Thyroid gland (tissue), 4 donors: ENCODE measurements around the gene PLD6. TPM values are rescaled to one million over a fixed set of nuclear protein-coding genes. Genes with fewer than 3 reads are reported as not detected.
"Not testable (repeated sequence)": the region's sequence is repeated elsewhere in the genome, so short reads cannot be mapped to it uniquely, and the experiment has no call there.

Experiments
- DNase-seq, 2 donors: peaks; one replicate each; pipeline ENCODE4 v3.0.0-alpha.2; 2019
- H3K27ac ChIP-seq, 3 donors: fragments of 200-600 bp; sonication (generic); 1 replicate in 2 of 3; 2 replicates in 1 of 3; pipeline ENCODE4 v1.5.1; 2016 to 2019; ENCODE audit warnings: mild to moderate bottlenecking in 1 of 3, moderate library complexity in 1 of 3
- H3K27me3 ChIP-seq: fragments of 200-600 bp; sonication (generic); one replicate; pipeline ENCODE4 v1.5.1; 2019
- H3K36me3 ChIP-seq, 2 donors: fragments of 200-600 bp; sonication (generic); one replicate each; pipeline ENCODE4 v1.5.1; 2016 to 2019
- H3K4me1 ChIP-seq, 2 donors: fragments of 200-600 bp; sonication (generic); one replicate each; pipeline ENCODE4 v1.5.1; 2017 to 2019
- H3K4me3 ChIP-seq, 3 donors: fragments of 200-600 bp; sonication (generic); replicated peaks in 1 of 3; 1 replicate in 2 of 3; 2 replicates in 1 of 3; pipeline ENCODE4 v1.5.1; 2016; ENCODE audit warnings: mild to moderate bottlenecking in 1 of 3
- H3K9me3 ChIP-seq: fragments of 200-600 bp; sonication (generic); one replicate; pipeline ENCODE4 v1.5.1; 2017
- POLR2A ChIP-seq, 2 donors: fragments of 450-650 bp; IDR thresholded peaks; one replicate each; pipeline ENCODE4 v1.6.1; 2017; ENCODE audit warnings: antibody characterized with exemption in 2 of 2, mild to moderate bottlenecking in 2 of 2, moderate library complexity in 1 of 2
- WGBS, 2 donors: methylation state at CpG; one replicate each; pipeline ENCODE4 v1.1.5; 2017; 5-methylcytosine and 5-hydroxymethylcytosine counted together
- intact Hi-C: fragments of 100-400 bp; cut with DNase I; formaldehyde crosslinking; loops from one replicate; pipeline ENCODE4 v1.15.1; 2023
- total RNA-seq, 4 donors: library from RNA; depleted of rRNA; stranded (reverse); fragments of >200 nt; gene quantifications; one replicate each; pipeline ENCODE4 v1.2.3, GENCODE V29; 2016
- TF ChIP-seq, protein P1 (sequence below), 6 experiments: fragments of 200-600 bp in 3 of 6; fragments of 450-650 bp in 3 of 6; sonication (generic) in 3 of 6; IDR thresholded peaks; one replicate each; pipeline ENCODE4 v1.5.1; 2016 to 2019; ENCODE audit warnings: antibody characterized with exemption in 6 of 6, mild to moderate bottlenecking in 2 of 6, inconsistent platforms in 1 of 6, moderate library complexity in 1 of 6

The PLD6 gene
- total RNA-seq, 4 donors from 2014 or later = 1.3 to 3.2 (median 2.5) TPM

DNA sequence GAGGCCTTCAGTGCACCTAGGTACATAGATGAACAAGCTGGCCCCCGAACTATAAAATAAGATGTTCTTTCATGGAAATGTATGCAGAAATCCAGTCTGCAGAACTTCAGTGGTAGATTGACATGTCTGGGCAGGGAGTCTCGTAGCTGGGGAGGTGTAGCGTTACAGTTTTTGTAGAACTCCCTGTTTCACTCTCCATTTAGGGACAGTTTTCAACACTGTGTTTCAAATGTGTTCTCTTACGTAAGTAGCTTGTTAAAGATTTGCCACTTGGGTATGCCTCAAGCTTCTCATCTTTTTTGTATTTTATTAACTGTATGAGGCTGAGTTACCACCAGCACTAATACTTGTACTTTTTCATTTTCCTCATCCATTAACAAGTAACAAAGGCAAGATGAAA is 46.6 kb downstream of the PLD6 start:
- Histone ChIP-seq H3K36me3 (peaks cover 76 to 81% of the 10 kb centered on the region in 2 donors), H3K4me1 (peaks cover 14 to 16% of the 10 kb centered on the region in 2 donors), H3K4me3 (no peak overlapping the region), H3K27ac (no peak overlapping the region), H3K9me3 (no peaks in the 10 kb centered on the region), H3K27me3 (no peaks in the 10 kb centered on the region)
- intact Hi-C loops = no loop called here
- TF ChIP-seq, protein P1, sequence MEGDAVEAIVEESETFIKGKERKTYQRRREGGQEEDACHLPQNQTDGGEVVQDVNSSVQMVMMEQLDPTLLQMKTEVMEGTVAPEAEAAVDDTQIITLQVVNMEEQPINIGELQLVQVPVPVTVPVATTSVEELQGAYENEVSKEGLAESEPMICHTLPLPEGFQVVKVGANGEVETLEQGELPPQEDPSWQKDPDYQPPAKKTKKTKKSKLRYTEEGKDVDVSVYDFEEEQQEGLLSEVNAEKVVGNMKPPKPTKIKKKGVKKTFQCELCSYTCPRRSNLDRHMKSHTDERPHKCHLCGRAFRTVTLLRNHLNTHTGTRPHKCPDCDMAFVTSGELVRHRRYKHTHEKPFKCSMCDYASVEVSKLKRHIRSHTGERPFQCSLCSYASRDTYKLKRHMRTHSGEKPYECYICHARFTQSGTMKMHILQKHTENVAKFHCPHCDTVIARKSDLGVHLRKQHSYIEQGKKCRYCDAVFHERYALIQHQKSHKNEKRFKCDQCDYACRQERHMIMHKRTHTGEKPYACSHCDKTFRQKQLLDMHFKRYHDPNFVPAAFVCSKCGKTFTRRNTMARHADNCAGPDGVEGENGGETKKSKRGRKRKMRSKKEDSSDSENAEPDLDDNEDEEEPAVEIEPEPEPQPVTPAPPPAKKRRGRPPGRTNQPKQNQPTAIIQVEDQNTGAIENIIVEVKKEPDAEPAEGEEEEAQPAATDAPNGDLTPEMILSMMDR (IDR thresholded peaks at IDR 0.05) = no peak
- TF ChIP-seq POLR2A (IDR thresholded peaks at IDR 0.05) = no peak
- DNase-seq = no peak
- WGBS, 2 donors = 94 to 96% methylated on average over 4 of the region's 4 CpGs

DNA sequence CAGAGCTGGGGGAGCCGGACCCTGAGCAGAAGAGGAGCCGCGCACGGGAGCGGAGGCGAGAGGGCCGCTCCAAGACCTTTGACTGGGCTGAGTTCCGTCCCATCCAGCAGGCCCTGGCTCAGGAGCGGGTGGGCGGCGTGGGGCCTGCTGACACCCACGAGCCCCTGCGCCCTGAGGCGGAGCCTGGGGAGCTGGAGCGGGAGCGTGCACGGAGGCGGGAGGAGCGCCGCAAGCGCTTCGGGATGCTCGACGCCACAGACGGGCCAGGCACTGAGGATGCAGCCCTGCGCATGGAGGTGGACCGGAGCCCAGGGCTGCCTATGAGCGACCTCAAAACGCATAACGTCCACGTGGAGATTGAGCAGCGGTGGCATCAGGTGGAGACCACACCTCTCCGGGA is 47.6 kb downstream of the PLD6 start:
- H3K36me3 ChIP-seq = peaks cover 76 to 77% of the 10 kb centered on the region in 2 donors
- H3K4me1 ChIP-seq = peaks cover 14 to 16% of the 10 kb centered on the region in 2 donors
- H3K27me3 ChIP-seq, H3K9me3 ChIP-seq, intact Hi-C loops, DNase-seq, H3K27ac ChIP-seq, H3K4me3 ChIP-seq: not testable (repeated sequence)
- 94 to 96% methylated on average over 30 to 33 of the region's 33 CpGs for WGBS, 2 donors

DNA sequence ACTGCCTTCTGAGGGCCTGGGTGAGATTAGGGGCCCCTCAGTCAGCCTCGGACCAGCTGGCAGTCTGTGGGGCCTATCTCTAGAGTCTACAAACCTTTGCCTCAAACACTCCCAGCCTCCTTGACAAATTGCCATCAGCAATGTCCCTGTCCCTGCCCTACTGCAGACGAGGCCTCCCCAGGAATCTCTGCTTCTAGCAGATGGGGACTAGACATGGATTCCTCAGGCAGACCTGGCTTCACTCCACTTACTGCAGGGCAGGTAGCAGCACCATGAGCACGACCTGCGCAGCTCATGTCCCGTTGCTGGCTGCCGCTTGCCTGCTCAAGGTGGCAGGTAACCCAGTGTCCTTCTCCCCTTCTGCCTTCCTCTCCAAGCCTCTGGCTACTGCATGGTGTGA is 49.1 kb downstream of the PLD6 start:
- peaks cover 19 to 25% of the 10 kb centered on the region in 2 donors for H3K4me1 ChIP-seq
- no peak for TF ChIP-seq POLR2A (IDR thresholded peaks at IDR 0.05)
- TF ChIP-seq, protein P1 (IDR thresholded peaks at IDR 0.05) = no peak
- H3K36me3 ChIP-seq = peaks cover 72% of the 10 kb centered on the region in 2 donors
- no peak for DNase-seq
- H3K4me3 ChIP-seq = no peak overlapping the region
- no peaks in the 10 kb centered on the region for H3K27me3 ChIP-seq
- no peaks in the 10 kb centered on the region for H3K9me3 ChIP-seq
- peak overlapping the region in 1 of 3 donors; percentile 16 for H3K27ac ChIP-seq
- intact Hi-C loops = no loop called here
- 87 to 88% methylated on average over 4 to 6 of the region's 6 CpGs for WGBS, 2 donors

DNA sequence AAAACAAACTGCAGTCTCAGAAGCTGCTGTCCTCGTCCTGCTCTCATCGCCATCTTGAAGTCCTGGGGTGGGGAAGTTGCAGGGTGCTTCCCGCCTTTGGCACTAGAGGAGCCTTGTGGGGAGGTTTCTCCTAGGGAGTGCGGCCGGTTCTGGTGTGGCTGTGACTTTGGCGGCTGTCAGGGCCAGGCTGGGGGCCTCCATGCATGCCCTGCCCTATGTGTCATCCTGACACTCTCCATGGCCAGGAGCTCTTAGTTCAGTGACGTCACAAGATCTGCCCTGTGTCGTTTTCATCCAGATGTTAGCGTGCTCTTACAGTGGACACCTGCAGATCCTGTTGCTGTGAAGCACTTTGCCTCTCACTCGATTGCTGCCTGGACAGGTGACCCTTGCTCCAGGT is 49.6 kb downstream of the PLD6 start:
- Histone ChIP-seq H3K27me3 (no peaks in the 10 kb centered on the region), H3K4me1 (peaks cover 23 to 30% of the 10 kb centered on the region in 2 donors), H3K36me3 (peaks cover 66 to 67% of the 10 kb centered on the region in 2 donors), H3K27ac (peak overlapping the region in 1 of 3 donors; percentile 16), H3K9me3 (no peaks in the 10 kb centered on the region), H3K4me3 (no peak overlapping the region)
- DNase-seq = no peak
- 55 to 68% methylated on average over 9 to 10 of the region's 10 CpGs for WGBS, 2 donors
- no peak for TF ChIP-seq POLR2A (IDR thresholded peaks at IDR 0.05)
- TF ChIP-seq, protein P1 (IDR thresholded peaks at IDR 0.05) = no peak
- intact Hi-C loops = no loop called here

DNA sequence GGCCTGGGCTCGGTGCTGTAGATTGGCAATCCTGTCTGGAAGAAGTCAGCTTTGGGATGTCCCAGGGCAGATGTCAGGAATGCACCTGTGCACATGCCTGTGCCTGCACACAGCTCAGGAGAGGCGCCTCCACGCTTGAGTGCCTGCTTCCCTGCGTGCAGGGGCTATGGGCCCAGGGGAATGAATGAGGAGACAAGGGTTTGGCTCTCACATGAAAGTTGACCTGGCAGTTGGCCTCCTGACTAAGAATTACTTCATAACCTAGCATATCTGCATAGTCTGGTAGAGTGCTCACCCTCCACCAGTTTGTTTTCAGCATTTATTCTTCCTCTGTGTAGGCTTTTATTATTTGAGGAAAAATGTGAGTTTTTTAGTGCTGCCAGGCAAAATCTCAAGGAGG is 50.0 kb downstream of the PLD6 start:
- peaks cover 62 to 63% of the 10 kb centered on the region in 2 donors for H3K36me3 ChIP-seq
- no peak overlapping the region for H3K4me3 ChIP-seq
- peaks cover 27 to 34% of the 10 kb centered on the region in 2 donors for H3K4me1 ChIP-seq
- 19 to 43% methylated on average over 3 of the region's 4 CpGs for WGBS, 2 donors
- peak; percentile 82 to 87 for DNase-seq
- H3K27ac ChIP-seq = peak overlapping the region in 1 of 3 donors; percentile 16
- intact Hi-C loops = no loop called here
- TF ChIP-seq, protein P1 (IDR thresholded peaks at IDR 0.05) = no peak
- no peak for TF ChIP-seq POLR2A (IDR thresholded peaks at IDR 0.05)
- no peaks in the 10 kb centered on the region for H3K9me3 ChIP-seq
- H3K27me3 ChIP-seq = no peaks in the 10 kb centered on the region
